H9 (cell line): ENCODE measurements around the gene TIPARP. TPM values are rescaled to one million over a fixed set of nuclear protein-coding genes. Genes with fewer than 3 reads are reported as not detected.

Experiments used
- DNase-seq: peaks from one replicate; pipeline ENCODE4 v3.0.0-alpha.2; 2017
- H2AFZ ChIP-seq: one replicate; pipeline ENCODE4 v1.6.1; 2013; ENCODE audit warnings: mild to moderate bottlenecking, low read length, control low read depth, moderate library complexity
- H2AK5ac ChIP-seq: 2 replicates; pipeline ENCODE4 v1.6.1; 2013; ENCODE audit warnings: low read length, control low read depth, mixed read lengths; ENCODE audit not compliant: insufficient read length
- H2BK120ac ChIP-seq: one replicate; pipeline ENCODE4 v1.6.1; 2013; ENCODE audit warnings: low read depth, mild to moderate bottlenecking, low read length, control low read depth, inconsistent platforms; ENCODE audit not compliant: poor library complexity, severe bottlenecking
- H2BK12ac ChIP-seq: 2 replicates; pipeline ENCODE4 v1.6.1; 2013; ENCODE audit warnings: low read length, control low read depth, mixed read lengths, low read depth; ENCODE audit not compliant: insufficient read length
- H2BK15ac ChIP-seq: 2 replicates; pipeline ENCODE4 v1.6.1; 2013; ENCODE audit warnings: low read depth, low read length, control low read depth
- H2BK20ac ChIP-seq: one replicate; pipeline ENCODE4 v1.6.1; 2013; ENCODE audit warnings: low read depth, mild to moderate bottlenecking, low read length, control low read depth, inconsistent platforms; ENCODE audit not compliant: poor library complexity, severe bottlenecking
- H2BK5ac ChIP-seq: 2 replicates; pipeline ENCODE4 v1.6.1; 2013; ENCODE audit warnings: low read length, control low read depth, mixed read lengths; ENCODE audit not compliant: insufficient read length
- H3K14ac ChIP-seq: 2 replicates; pipeline ENCODE4 v1.6.1; 2013; ENCODE audit warnings: low read length, control low read depth; ENCODE audit not compliant: insufficient read depth
- H3K18ac ChIP-seq: 2 replicates; pipeline ENCODE4 v1.6.1; 2013; ENCODE audit warnings: low read depth, mild to moderate bottlenecking, mixed read lengths, low read length, control low read depth; ENCODE audit not compliant: insufficient read length
- H3K23ac ChIP-seq: 2 replicates; pipeline ENCODE4 v1.6.1; 2013; ENCODE audit warnings: low read length, control low read depth, mixed read lengths, low read depth; ENCODE audit not compliant: insufficient read length
- H3K23me2 ChIP-seq: 2 replicates; pipeline ENCODE4 v1.6.1; 2013; ENCODE audit warnings: low read depth, mild to moderate bottlenecking, mixed read lengths, low read length, control low read depth; ENCODE audit not compliant: insufficient read length, poor library complexity, severe bottlenecking
- H3K27ac ChIP-seq: 2 replicates; pipeline ENCODE4 v1.5.1; 2013; ENCODE audit warnings: low read length, control low read depth, mixed read lengths, low read depth; ENCODE audit not compliant: insufficient read length
- H3K27me3 ChIP-seq: 2 replicates; pipeline ENCODE4 v1.6.1; 2013; ENCODE audit warnings: low read length, control low read depth, inconsistent platforms; ENCODE audit not compliant: insufficient read depth
- H3K4ac ChIP-seq: 2 replicates; pipeline ENCODE4 v1.6.1; 2013; ENCODE audit warnings: low read depth, mild to moderate bottlenecking, control low read depth, inconsistent platforms, low read length, moderate library complexity
- H3K4me1 ChIP-seq: 2 replicates; pipeline ENCODE4 v1.6.1; 2013; ENCODE audit warnings: low read length, control low read depth, inconsistent platforms; ENCODE audit not compliant: insufficient read depth
- H3K4me2 ChIP-seq: 2 replicates; pipeline ENCODE4 v1.6.1; 2013; ENCODE audit warnings: low read length, control low read depth, mixed read lengths; ENCODE audit not compliant: insufficient read length, insufficient read depth
- H3K56ac ChIP-seq: 2 replicates; pipeline ENCODE4 v1.6.1; 2013; ENCODE audit warnings: low read depth, mild to moderate bottlenecking, mixed read lengths, low read length, control low read depth; ENCODE audit not compliant: insufficient read length
- H3K79me1 ChIP-seq: 2 replicates; pipeline ENCODE4 v1.6.1; 2013; ENCODE audit warnings: low read depth, mild to moderate bottlenecking, moderate library complexity, low read length, control low read depth, inconsistent platforms; ENCODE audit not compliant: insufficient read depth, poor library complexity, severe bottlenecking
- H3K79me2 ChIP-seq: 2 replicates; pipeline ENCODE4 v1.6.1; 2013; ENCODE audit warnings: low read length, control low read depth, inconsistent platforms; ENCODE audit not compliant: insufficient read depth
- H3K9ac ChIP-seq: 2 replicates; pipeline ENCODE4 v1.6.1; 2013; ENCODE audit warnings: low read length, control low read depth, mixed read lengths; ENCODE audit not compliant: insufficient read length; ENCODE audit errors: extremely low read depth
- H3K9me3 ChIP-seq: one replicate; pipeline ENCODE4 v1.6.1; 2013; ENCODE audit warnings: low read depth, low read length, inconsistent platforms; ENCODE audit not compliant: control insufficient read depth
- H3T11ph ChIP-seq: one replicate; pipeline ENCODE4 v1.6.1; 2013; ENCODE audit warnings: mild to moderate bottlenecking, low read length, control low read depth, inconsistent platforms
- H4K20me1 ChIP-seq: one replicate; pipeline ENCODE4 v1.6.1; 2013; ENCODE audit not compliant: control insufficient read depth, insufficient read length, insufficient read depth
- H4K5ac ChIP-seq: 2 replicates; pipeline ENCODE4 v1.6.1; 2013; ENCODE audit warnings: low read depth, mild to moderate bottlenecking, mixed read lengths, low read length, control low read depth; ENCODE audit not compliant: insufficient read length
- H4K8ac ChIP-seq: replicated peaks from 2 replicates; pipeline ENCODE4 v1.6.1; 2013; ENCODE audit warnings: low read length, control low read depth, mixed read lengths, low read depth; ENCODE audit not compliant: insufficient read length
- H4K91ac ChIP-seq: 2 replicates; pipeline ENCODE4 v1.6.1; 2013; ENCODE audit warnings: low read depth, mild to moderate bottlenecking, moderate library complexity, mixed read lengths, low read length, control low read depth; ENCODE audit not compliant: insufficient read length
- H3K27ac Mint-ChIP-seq, 3 experiments: 2 replicates in 2 of 3; 3 replicates in 1 of 3; pipeline ENCODE4 v1.8.0; 2020 to 2021; ENCODE audit warnings: mixed read lengths in 3 of 3, mild to moderate bottlenecking in 1 of 3, moderate library complexity in 1 of 3
- H3K27me3 Mint-ChIP-seq: 2 replicates; pipeline ENCODE4 v1.8.0; 2021; ENCODE audit warnings: low read depth, mild to moderate bottlenecking, moderate library complexity, mixed read lengths
- H3K36me3 Mint-ChIP-seq, 3 experiments: 2 replicates in 2 of 3; 3 replicates in 1 of 3; pipeline ENCODE4 v1.8.0; 2020 to 2021; ENCODE audit warnings: low read depth in 3 of 3, mixed read lengths in 3 of 3; ENCODE audit not compliant: insufficient read depth in 1 of 3
- H3K4me1 Mint-ChIP-seq, 2 experiments: 2 replicates each; pipeline ENCODE4 v1.8.0; 2020; ENCODE audit warnings: mixed read lengths in 2 of 2
- H3K4me3 Mint-ChIP-seq, 2 experiments: 2 replicates in 1 of 2; 3 replicates in 1 of 2; pipeline ENCODE4 v1.8.0; 2020 to 2021; ENCODE audit warnings: mild to moderate bottlenecking in 2 of 2, mixed read lengths in 2 of 2, moderate library complexity in 1 of 2
- H3K9me3 Mint-ChIP-seq, 2 experiments: 2 replicates in 1 of 2; 3 replicates in 1 of 2; pipeline ENCODE4 v1.8.0; 2020; ENCODE audit warnings: mild to moderate bottlenecking in 2 of 2, mixed read lengths in 2 of 2, moderate library complexity in 1 of 2
- WGBS: extraction: QIAGEN DNeasy Blood & Tissue Kit; methylation state at CpG from one replicate; pipeline ENCODE4 v1.1.7; 2013; ENCODE audit warnings: missing lambda C conversion rate, low lambda C conversion rate, mixed read lengths; ENCODE audit not compliant: insufficient read length; ENCODE audit errors: extremely low coverage; 5-methylcytosine and 5-hydroxymethylcytosine counted together
- total RNA-seq: library from RNA; stranded (reverse); gene quantifications from 2 replicates; pipeline ENCODE4 v1.2.1, GENCODE V29; 2021
- TF ChIP-seq, protein P1 (sequence below): fragments of 200-600 bp; sonication (generic); conservative IDR thresholded peaks from 3 replicates; pipeline ENCODE4 v1.8.0; 2021; ENCODE audit warnings: antibody characterized with exemption, mild to moderate bottlenecking

Gene TIPARP
- total RNA-seq, 1 experiment from 2014 or later = 5.9 TPM

DNA sequence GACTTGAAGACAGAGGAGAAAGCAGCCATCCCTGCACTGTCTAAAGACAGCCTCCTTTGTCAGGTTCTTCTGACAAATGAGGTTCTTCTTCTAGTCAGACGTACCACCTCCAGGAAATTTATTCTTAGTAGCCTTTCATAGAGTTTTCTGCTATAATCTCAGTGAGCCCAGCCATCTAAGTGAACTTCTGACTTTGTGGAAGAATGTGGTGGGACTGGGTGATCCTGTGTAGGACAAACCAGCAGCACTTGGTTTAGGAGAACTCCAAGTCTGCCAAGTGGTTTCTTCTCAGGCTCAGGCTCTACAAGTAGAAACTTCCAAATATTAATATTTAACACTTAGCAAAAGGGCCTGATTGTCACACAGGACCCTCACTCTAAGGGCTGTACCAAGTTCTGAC lies 52.1 kb downstream of the TIPARP start:
- Histone ChIP-seq H3K56ac (no peak overlapping the region), H4K20me1 (no peaks in the 10 kb centered on the region), H3K23me2 (no peaks in the 10 kb centered on the region), H2AFZ (no peak overlapping the region), H3K23ac (no peak overlapping the region), H2BK120ac (no peak overlapping the region), H3K4me2 (no peak overlapping the region), H2BK12ac (no peak overlapping the region), H3K4me1 (no peaks in the 10 kb centered on the region), H3K9ac (no peak overlapping the region), H3K27me3 (no peaks in the 10 kb centered on the region), H2AK5ac (no peak overlapping the region), H2BK15ac (no peak overlapping the region), H4K5ac (no peak overlapping the region), H3K9me3 (no peaks in the 10 kb centered on the region), H3T11ph (no peak overlapping the region), H4K91ac (no peak overlapping the region), H3K14ac (no peak overlapping the region), H3K27ac (no peak overlapping the region), H3K79me1 (no peaks in the 10 kb centered on the region), H3K18ac (no peak overlapping the region), H2BK5ac (no peak overlapping the region), H3K4ac (no peak overlapping the region), H3K79me2 (no peaks in the 10 kb centered on the region), H4K8ac (no peak overlapping the region), H2BK20ac (no peak overlapping the region)
- TF ChIP-seq, protein P1, sequence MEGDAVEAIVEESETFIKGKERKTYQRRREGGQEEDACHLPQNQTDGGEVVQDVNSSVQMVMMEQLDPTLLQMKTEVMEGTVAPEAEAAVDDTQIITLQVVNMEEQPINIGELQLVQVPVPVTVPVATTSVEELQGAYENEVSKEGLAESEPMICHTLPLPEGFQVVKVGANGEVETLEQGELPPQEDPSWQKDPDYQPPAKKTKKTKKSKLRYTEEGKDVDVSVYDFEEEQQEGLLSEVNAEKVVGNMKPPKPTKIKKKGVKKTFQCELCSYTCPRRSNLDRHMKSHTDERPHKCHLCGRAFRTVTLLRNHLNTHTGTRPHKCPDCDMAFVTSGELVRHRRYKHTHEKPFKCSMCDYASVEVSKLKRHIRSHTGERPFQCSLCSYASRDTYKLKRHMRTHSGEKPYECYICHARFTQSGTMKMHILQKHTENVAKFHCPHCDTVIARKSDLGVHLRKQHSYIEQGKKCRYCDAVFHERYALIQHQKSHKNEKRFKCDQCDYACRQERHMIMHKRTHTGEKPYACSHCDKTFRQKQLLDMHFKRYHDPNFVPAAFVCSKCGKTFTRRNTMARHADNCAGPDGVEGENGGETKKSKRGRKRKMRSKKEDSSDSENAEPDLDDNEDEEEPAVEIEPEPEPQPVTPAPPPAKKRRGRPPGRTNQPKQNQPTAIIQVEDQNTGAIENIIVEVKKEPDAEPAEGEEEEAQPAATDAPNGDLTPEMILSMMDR = no peak
- no peaks in the 10 kb centered on the region for H3K36me3 Mint-ChIP-seq
- WGBS = no CpG with 5 or more reads among the region's 1 CpG
- no peak overlapping the region for H3K4me3 Mint-ChIP-seq
- H3K4me1 Mint-ChIP-seq = peaks cover 7 to 20% of the 10 kb centered on the region in 2 experiments
- H3K27me3 Mint-ChIP-seq = no peaks in the 10 kb centered on the region
- no peak overlapping the region for H3K27ac Mint-ChIP-seq
- no peak for DNase-seq
- no peaks in the 10 kb centered on the region for H3K9me3 Mint-ChIP-seq
